ENCODE data around the gene ADNP. TPM values are rescaled to one million over a fixed set of nuclear protein-coding genes. Genes with fewer than 3 reads are reported as not detected.

ADNP gene
- total RNA-seq, 2 donors from 2014 or later = 23.7 to 34.3 TPM

DNA sequence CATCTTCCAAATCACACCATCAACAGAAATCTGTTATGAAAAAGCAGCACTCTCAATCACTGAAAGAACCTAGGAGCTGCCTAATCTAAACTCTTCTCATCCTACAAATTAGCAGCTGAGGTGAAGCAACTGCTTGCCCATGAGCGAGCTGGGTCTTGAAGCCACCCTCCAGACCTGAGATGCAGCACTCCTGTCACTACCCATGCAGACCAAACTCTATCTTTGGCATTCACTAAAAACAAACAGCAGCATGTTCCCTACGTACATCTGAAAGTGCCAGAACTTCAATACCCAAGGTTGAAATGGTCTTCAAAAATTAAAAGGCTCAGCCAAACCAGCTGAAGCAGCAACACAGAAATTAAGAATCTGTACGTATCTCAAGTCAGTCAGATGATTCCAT is 14.3 kb downstream of the ADNP start:
- DNase-seq (ENCODE audit: low spot score) = no peak
- no peaks in the 10 kb centered on the region for H3K27me3 ChIP-seq
- H3K4me3 ChIP-seq = no peak overlapping the region
- H3K36me3 ChIP-seq = no peaks in the 10 kb centered on the region
- H3K27ac ChIP-seq = peak overlapping the region; percentile 1 to 17
- no peaks in the 10 kb centered on the region for H3K9me3 ChIP-seq
- TF ChIP-seq, protein P1, sequence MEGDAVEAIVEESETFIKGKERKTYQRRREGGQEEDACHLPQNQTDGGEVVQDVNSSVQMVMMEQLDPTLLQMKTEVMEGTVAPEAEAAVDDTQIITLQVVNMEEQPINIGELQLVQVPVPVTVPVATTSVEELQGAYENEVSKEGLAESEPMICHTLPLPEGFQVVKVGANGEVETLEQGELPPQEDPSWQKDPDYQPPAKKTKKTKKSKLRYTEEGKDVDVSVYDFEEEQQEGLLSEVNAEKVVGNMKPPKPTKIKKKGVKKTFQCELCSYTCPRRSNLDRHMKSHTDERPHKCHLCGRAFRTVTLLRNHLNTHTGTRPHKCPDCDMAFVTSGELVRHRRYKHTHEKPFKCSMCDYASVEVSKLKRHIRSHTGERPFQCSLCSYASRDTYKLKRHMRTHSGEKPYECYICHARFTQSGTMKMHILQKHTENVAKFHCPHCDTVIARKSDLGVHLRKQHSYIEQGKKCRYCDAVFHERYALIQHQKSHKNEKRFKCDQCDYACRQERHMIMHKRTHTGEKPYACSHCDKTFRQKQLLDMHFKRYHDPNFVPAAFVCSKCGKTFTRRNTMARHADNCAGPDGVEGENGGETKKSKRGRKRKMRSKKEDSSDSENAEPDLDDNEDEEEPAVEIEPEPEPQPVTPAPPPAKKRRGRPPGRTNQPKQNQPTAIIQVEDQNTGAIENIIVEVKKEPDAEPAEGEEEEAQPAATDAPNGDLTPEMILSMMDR (IDR thresholded peaks at IDR 0.05) = no peak
- H3K4me1 ChIP-seq = peaks cover 0 to 81% of the 10 kb centered on the region in 2 donors

GRCh38 chr20:50916257-50916656 is 15.0 kb downstream of the ADNP start:
- H3K27ac ChIP-seq = peak overlapping the region; percentile 1 to 17
- H3K4me1 ChIP-seq = peaks cover 0 to 81% of the 10 kb centered on the region in 2 donors
- TF ChIP-seq, protein P1 (IDR thresholded peaks at IDR 0.05) = no peak

GRCh38 chr20:50915424-50915823 is 15.8 kb downstream of the ADNP start:
- Histone ChIP-seq H3K4me3 (no peak overlapping the region), H3K9me3 (no peaks in the 10 kb centered on the region), H3K36me3 (no peaks in the 10 kb centered on the region), H3K4me1 (peaks cover 0 to 84% of the 10 kb centered on the region in 2 donors), H3K27me3 (no peaks in the 10 kb centered on the region), H3K27ac (peak overlapping the region in 1 of 2 donors; percentile 1)
- TF ChIP-seq, protein P1 (IDR thresholded peaks at IDR 0.05) = no peak
- DNase-seq (ENCODE audit: low spot score) = no peak

More at GRCh38 chr20:50916257-50916656, 15.0 kb downstream of the ADNP start:
- Histone ChIP-seq H3K36me3 (no peaks in the 10 kb centered on the region), H3K4me3 (no peak overlapping the region), H3K27me3 (no peaks in the 10 kb centered on the region), H3K9me3 (no peaks in the 10 kb centered on the region)
- no peak for DNase-seq (ENCODE audit: low spot score)

DNA sequence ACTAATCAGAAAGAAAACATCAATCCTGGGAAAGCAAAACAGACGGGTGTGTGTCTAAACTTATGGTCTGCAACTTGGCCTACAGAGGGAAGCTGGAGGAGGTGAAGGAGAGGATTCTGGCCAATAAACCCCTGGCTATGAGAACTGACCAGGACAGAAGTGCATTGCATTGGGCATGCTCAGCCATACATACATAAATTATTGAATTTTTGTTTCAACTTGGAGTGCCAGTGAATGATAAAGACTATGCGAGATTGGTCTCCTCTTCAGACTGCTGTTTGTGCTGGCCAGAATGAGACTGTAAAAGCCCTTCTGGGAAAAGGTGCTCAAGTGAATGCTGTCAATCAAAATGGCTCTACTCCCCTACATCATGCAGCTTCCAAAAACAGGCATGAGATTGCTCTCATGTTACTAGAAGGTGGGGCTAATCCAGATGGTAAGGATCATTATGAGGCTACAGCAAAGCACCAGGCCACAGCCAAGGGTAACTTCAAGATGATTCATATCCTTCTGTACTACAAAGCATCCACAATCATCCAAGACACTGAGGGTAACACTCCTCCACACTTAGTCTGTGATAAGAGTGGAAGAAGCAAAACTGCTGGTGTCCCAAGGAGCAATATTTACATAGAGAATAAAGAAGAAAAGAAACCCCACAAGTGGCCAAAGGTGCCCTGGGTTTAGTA is 17.4 kb downstream of the ADNP start:
- H3K27ac ChIP-seq = peak overlapping the region in 1 of 2 donors; percentile 2
- no peak for DNase-seq (ENCODE audit: low spot score)
- TF ChIP-seq, protein P1 (IDR thresholded peaks at IDR 0.05) = no peak
- peaks cover 0 to 83% of the 10 kb centered on the region in 2 donors for H3K4me1 ChIP-seq
- no peaks in the 10 kb centered on the region for H3K36me3 ChIP-seq
- no peak overlapping the region for H3K4me3 ChIP-seq
- H3K9me3 ChIP-seq = no peaks in the 10 kb centered on the region
- no peaks in the 10 kb centered on the region for H3K27me3 ChIP-seq

GRCh38 chr20:50911716-50912115 is 19.5 kb downstream of the ADNP start:
- Histone ChIP-seq H3K9me3 (no peaks in the 10 kb centered on the region), H3K4me3 (no peak overlapping the region), H3K36me3 (no peaks in the 10 kb centered on the region), H3K4me1 (peaks cover 0 to 71% of the 10 kb centered on the region in 2 donors), H3K27ac (no peak overlapping the region), H3K27me3 (no peaks in the 10 kb centered on the region)
- TF ChIP-seq, protein P1 (IDR thresholded peaks at IDR 0.05) = no peak
- DNase-seq (ENCODE audit: low spot score) = no peak

- no peaks in the 10 kb centered on the region for H3K27me3 ChIP-seq
- no peaks in the 10 kb centered on the region for H3K9me3 ChIP-seq
- H3K27ac ChIP-seq = no peak overlapping the region
- peaks cover 0 to 71% of the 10 kb centered on the region in 2 donors for H3K4me1 ChIP-seq
- no peak for DNase-seq (ENCODE audit: low spot score)
- TF ChIP-seq, protein P1 (IDR thresholded peaks at IDR 0.05) = no peak
- no peak overlapping the region for H3K4me3 ChIP-seq
- H3K36me3 ChIP-seq = no peaks in the 10 kb centered on the region
These were observed 20.2 kb downstream of the ADNP start for GRCh38 chr20:50911030-50911429.

All from right atrium auricular region (tissue), 2 donors.